ENCODE data around the gene NOTCH2.

The NOTCH2 gene

GRCh38 chr1:119869995-119870394 is 199.5 kb downstream of the NOTCH2 start:
- no peak for DNase-seq

- no peak for DNase-seq
These were observed 201.3 kb downstream of the NOTCH2 start for GRCh38 chr1:119868176-119868575.

DNA sequence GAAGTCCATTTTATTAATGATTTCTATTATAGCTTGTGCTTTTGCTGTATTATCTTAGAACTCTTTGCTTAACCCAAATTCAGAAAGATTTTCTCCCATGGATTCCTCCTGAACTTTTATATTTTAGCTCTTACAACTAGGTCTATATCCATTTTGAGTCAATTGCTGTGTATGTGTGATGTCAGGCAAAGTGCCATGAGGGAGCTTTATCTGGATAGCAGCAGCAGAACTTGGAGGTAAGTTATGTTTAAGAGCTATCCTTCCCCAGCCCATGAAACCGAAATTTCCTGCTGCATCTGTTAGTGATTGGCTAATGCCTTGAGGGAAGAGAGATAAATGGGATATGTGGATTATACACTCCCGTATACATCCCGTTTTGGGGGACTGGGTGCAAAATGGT is 203.0 kb downstream of the NOTCH2 start:
- DNase-seq, result no peak

- no peak for DNase-seq
These were observed 203.8 kb downstream of the NOTCH2 start for GRCh38 chr1:119865627-119866026.

DNA sequence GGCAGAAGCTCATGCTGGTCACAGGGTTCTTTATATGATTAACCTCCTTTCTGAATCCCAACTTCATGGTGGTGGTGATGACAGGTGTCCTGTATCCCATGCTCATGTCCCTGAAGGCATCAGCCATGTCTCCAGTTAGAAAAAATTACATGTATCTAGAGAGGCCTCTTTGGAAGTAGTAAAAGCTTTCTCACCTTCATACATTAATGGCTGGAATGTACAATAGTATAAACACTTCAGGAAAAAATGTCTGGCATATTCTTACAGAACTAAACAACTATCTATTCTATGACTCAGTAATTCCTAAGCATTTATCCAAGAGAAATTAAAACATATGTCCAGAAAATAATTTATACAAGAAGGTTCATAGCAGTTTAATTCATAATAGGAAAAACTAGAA is 207.2 kb downstream of the NOTCH2 start:
- no peak for DNase-seq

Measured in activated CD4-positive, CD25-positive, alpha-beta regulatory T cell (primary cell).